ENCODE data around the gene WDFY4.

The WDFY4 gene

DNA sequence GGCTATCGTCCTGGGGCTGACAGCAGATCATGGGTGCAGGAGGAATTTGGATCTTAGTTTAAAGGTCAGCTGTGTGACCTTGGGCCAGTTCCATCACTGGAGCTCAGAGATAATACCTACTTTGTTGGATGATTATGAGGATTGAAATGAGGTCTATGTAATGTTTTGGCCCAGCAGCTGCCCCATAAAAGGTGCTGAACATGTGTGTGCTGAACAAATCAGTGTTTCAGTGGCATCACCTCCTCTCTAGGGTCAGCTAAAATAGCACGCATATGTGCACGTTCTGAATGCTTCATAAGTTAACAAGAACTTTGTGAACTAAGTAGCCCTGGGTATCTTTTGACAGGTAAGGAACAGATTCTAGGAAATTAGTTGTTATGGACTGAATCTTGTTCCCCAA, 339.8 kb downstream of the WDFY4 start:
- DNase-seq (ENCODE audit: low read depth) = no peak

DNA sequence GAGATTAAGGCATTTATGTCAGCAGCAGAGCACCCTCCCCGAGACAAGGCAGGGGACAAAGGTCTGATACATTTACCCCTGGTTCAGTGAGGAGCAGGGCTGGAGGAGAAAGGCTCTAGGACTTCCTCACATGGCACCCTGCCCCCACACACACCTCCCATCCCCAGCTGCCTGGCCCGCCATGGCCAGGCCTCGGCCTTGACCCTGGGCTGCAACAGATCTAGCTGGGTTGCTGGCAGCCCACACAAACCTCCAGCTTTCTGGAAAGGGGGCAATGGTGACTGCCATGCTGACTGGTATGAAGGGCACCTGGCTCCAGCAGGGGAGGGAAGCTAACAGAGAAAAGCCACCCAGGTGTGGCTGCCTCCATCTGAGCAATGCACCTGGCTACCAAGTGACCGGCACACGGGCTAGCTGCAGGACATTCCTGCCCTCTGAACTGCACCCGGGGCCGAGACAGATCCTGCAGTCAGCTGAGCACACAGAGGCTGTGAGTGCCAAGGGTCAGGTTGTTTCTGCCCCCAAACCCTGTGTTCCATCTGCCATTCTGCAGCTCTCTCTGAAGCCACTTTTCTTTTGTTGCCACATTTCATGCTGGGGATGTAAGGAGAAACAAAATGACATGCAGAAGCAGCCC, 340.8 kb downstream of the WDFY4 start:
- no peak for DNase-seq (ENCODE audit: low read depth)

DNA sequence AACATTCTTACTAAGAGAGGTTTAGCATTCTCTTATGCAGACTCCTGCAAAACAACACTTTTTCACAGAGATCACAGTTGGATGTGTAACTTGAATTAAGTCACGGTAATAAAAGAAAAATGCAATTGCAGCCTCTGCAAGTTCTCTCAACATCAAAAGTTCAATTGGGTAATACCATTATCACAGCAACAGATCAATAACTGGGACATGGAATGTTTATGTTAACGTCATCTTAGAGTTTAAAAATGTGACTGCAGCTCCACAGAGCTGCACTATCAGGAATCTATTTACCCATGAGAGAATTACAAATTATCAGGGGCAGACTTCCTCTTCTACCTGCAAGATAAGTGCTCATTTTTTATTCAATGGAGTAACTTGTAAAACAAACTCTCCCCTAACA, 344.0 kb downstream of the WDFY4 start:
- no peak for DNase-seq (ENCODE audit: low read depth)

DNA sequence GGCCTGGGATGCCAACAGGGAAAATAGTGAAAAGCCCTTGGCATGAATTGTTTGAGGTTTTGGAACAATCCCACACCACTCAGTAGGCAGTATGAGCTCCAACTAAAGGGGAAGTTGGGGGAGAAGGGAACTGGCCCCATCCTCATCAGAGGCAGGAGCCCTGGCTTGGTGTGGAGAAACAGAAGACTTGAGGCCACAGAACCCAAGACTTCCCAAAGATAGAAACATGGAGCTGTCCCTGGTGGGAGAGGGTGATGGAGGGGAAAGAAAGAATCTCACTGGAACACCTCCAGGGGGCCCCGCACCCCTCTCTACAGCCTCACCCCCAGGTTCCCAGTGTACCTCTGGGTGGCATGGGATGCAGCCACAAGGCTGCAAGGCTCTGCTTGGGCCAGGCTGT, 345.0 kb downstream of the WDFY4 start:
- no peak for DNase-seq (ENCODE audit: low read depth)

Measured in EH (cell line).